Measurements from ENCODE around the gene TMEM191B.
"Not testable (repeated sequence)": the region's sequence is repeated elsewhere in the genome, so short reads cannot be mapped to it uniquely, and the experiment has no call there.

GRCh38 chr22:18577847-18578246 is 50.2 kb downstream of the TMEM191B start:
- TF ChIP-seq CTCF (conservative IDR thresholded peaks at IDR 0.05; ENCODE audit: low read depth, low read length); EZH2 (IDR thresholded peaks at IDR 0.05; ENCODE audit: borderline replicate concordance, low read depth, low read length, poor library complexity, severe bottlenecking): not testable (repeated sequence)

Measured in A673 (cell line).